IMR-90 (cell line): Measurements from ENCODE around the gene SLC12A6. TPM values are rescaled to one million over a fixed set of nuclear protein-coding genes. Genes with fewer than 3 reads are reported as not detected.

Experiments used
- ATAC-seq: fragments of 200-7000 bp; cut with Tn5 transposase; 2 replicates; pipeline ENCODE4 v1.9.1; 2020; ENCODE audit warnings: low read depth, mild to moderate bottlenecking, moderate library complexity
- BruUV-seq: library from RNA; stranded (reverse); fragments of 400-500 nt; replicated peaks from 2 replicates; lab custom pipeline; 2021; lab: Mats Ljungman, UMichigan
- CTCF ChIA-PET: fragments of 300-600 bp; formaldehyde crosslinking; extraction: SDS; loops from one replicate; lab custom pipeline; 2021; ENCODE audit warnings: antibody characterized with exemption; lab: Yijun Ruan, JAX
- POLR2A ChIA-PET: fragments of 300-600 bp; sonication (Branson Sonifier 250); formaldehyde crosslinking; loops from one replicate; lab custom pipeline; 2022; ENCODE audit warnings: antibody characterized with exemption; ENCODE audit not compliant: unreplicated experiment; lab: Charles Lee
- DNase-seq: peaks from one replicate; pipeline ENCODE4 v3.0.0; 2013
- H2AFZ ChIP-seq: replicated peaks from 2 replicates; pipeline ENCODE3; 2013; ENCODE audit warnings: low read length, mild to moderate bottlenecking; ENCODE audit not compliant: poor library complexity
- H2AK5ac ChIP-seq: 2 replicates; pipeline ENCODE4 v1.6.1; 2013; ENCODE audit warnings: low read depth, low read length, inconsistent platforms
- H2AK9ac ChIP-seq: replicated peaks from 2 replicates; pipeline ENCODE3; 2013; ENCODE audit warnings: mild to moderate bottlenecking, low read depth, low read length, moderate library complexity; ENCODE audit not compliant: poor library complexity
- H2BK120ac ChIP-seq: 2 replicates; pipeline ENCODE4 v1.6.1; 2013; ENCODE audit warnings: low read depth, low read length, inconsistent platforms
- H2BK15ac ChIP-seq: 3 replicates; pipeline ENCODE4 v1.6.1; 2013; ENCODE audit warnings: low read depth, low read length, inconsistent platforms
- H2BK20ac ChIP-seq: 2 replicates; pipeline ENCODE4 v1.6.1; 2013; ENCODE audit warnings: low read depth, mild to moderate bottlenecking, inconsistent platforms, low read length, moderate library complexity
- H2BK5ac ChIP-seq: 2 replicates; pipeline ENCODE4 v1.6.1; 2013; ENCODE audit warnings: mild to moderate bottlenecking, low read depth, low read length, inconsistent platforms; ENCODE audit not compliant: poor library complexity, severe bottlenecking
- H3K14ac ChIP-seq: replicated peaks from 2 replicates; pipeline ENCODE4 v1.6.1; 2013; ENCODE audit warnings: low read depth, low read length, inconsistent platforms
- H3K18ac ChIP-seq: 2 replicates; pipeline ENCODE4 v1.6.1; 2013; ENCODE audit warnings: low read depth, low read length, control low read depth
- H3K23ac ChIP-seq: 2 replicates; pipeline ENCODE4 v1.6.1; 2013; ENCODE audit warnings: low read depth, low read length, inconsistent platforms
- H3K27ac ChIP-seq: 2 replicates; pipeline ENCODE4 v1.5.1; 2013; ENCODE audit warnings: mild to moderate bottlenecking, control low read depth, low read length; ENCODE audit not compliant: insufficient read depth
- H3K27me3 ChIP-seq: 2 replicates; pipeline ENCODE4 v1.6.1; 2013; ENCODE audit warnings: low read length; ENCODE audit not compliant: control insufficient read depth, insufficient read depth
- H3K36me3 ChIP-seq: 2 replicates; pipeline ENCODE4 v1.6.1; 2013; ENCODE audit warnings: low read length, mixed read lengths; ENCODE audit not compliant: control insufficient read depth, insufficient read depth
- H3K4ac ChIP-seq: 2 replicates; pipeline ENCODE4 v1.6.1; 2013; ENCODE audit warnings: low read depth, low read length, inconsistent platforms
- H3K4me1 ChIP-seq: 2 replicates; pipeline ENCODE4 v1.6.1; 2013; ENCODE audit warnings: low read length, mixed read lengths; ENCODE audit not compliant: control insufficient read depth, insufficient read depth
- H3K4me2 ChIP-seq: 2 replicates; pipeline ENCODE4 v1.6.1; 2013; ENCODE audit warnings: low read depth, mild to moderate bottlenecking, control low read depth, low read length, moderate library complexity
- H3K4me3 ChIP-seq: 2 replicates; pipeline ENCODE4 v1.5.1; 2013; ENCODE audit warnings: low read depth, mild to moderate bottlenecking, control low read depth, low read length, moderate library complexity; ENCODE audit not compliant: insufficient read depth
- H3K56ac ChIP-seq: 2 replicates; pipeline ENCODE4 v1.6.1; 2013; ENCODE audit warnings: low read length, inconsistent platforms; ENCODE audit not compliant: insufficient read depth; ENCODE audit errors: extremely low read depth
- H3K79me1 ChIP-seq, 2 experiments: 2 replicates each; pipeline ENCODE4 v1.6.1; 2013; ENCODE audit warnings: low read length in 2 of 2, inconsistent platforms in 1 of 2, low read depth in 1 of 2
- H3K9ac ChIP-seq: 2 replicates; pipeline ENCODE4 v1.6.1; 2013; ENCODE audit warnings: low read depth, low read length, control low read depth
- H3K9me1 ChIP-seq: 2 replicates; pipeline ENCODE4 v1.6.1; 2013; ENCODE audit warnings: low read length, inconsistent platforms; ENCODE audit not compliant: insufficient read depth
- H3K9me3 ChIP-seq: 2 replicates; pipeline ENCODE4 v1.6.1; 2013; ENCODE audit warnings: low read length; ENCODE audit not compliant: control insufficient read depth, insufficient read depth
- H4K20me1 ChIP-seq: 2 replicates; pipeline ENCODE4 v1.6.1; 2013; ENCODE audit warnings: low read length, inconsistent platforms; ENCODE audit not compliant: insufficient read depth
- H4K5ac ChIP-seq: 2 replicates; pipeline ENCODE4 v1.6.1; 2013; ENCODE audit warnings: mild to moderate bottlenecking, low read depth, low read length, control low read depth
- H4K8ac ChIP-seq, 2 experiments: 2 replicates each; pipeline ENCODE4 v1.6.1; 2013; ENCODE audit warnings: low read depth in 2 of 2, low read length in 2 of 2, control low read depth in 1 of 2, inconsistent platforms in 1 of 2
- H4K91ac ChIP-seq: 2 replicates; pipeline ENCODE4 v1.6.1; 2013; ENCODE audit warnings: low read depth, low read length, inconsistent platforms; ENCODE audit not compliant: insufficient read depth
- CEBPB ChIP-seq: IDR thresholded peaks from 2 replicates; pipeline ENCODE4 v1.6.1; 2012; ENCODE audit warnings: low read depth, low read length, improper control_type of control experiment
- FOS ChIP-seq: fragments of 150-350 bp; IDR thresholded peaks from 2 replicates; pipeline ENCODE4 v1.6.1; 2016; ENCODE audit warnings: low read depth, low read length
- MXI1 ChIP-seq: IDR thresholded peaks from 2 replicates; pipeline ENCODE4 v1.6.1; 2012; ENCODE audit warnings: low read depth, mild to moderate bottlenecking, low read length, moderate library complexity, borderline replicate concordance
- NFE2L2 ChIP-seq: fragments of 150-350 bp; IDR thresholded peaks from 2 replicates; pipeline ENCODE4 v1.6.1; 2016; ENCODE audit warnings: low read depth, mild to moderate bottlenecking, low read length
- POLR2A ChIP-seq: IDR thresholded peaks from 2 replicates; pipeline ENCODE4 v1.6.1; 2012; ENCODE audit warnings: mild to moderate bottlenecking, low read depth, low read length
- RAD21 ChIP-seq: IDR thresholded peaks from 2 replicates; pipeline ENCODE4 v1.6.1; 2012; ENCODE audit warnings: low read length, improper control_type of control experiment
- RFX5 ChIP-seq: IDR thresholded peaks from 2 replicates; pipeline ENCODE4 v1.8.0; 2012; ENCODE audit warnings: low read depth, mild to moderate bottlenecking, low read length, moderate library complexity
- SMC3 ChIP-seq: fragments of 150-350 bp; IDR thresholded peaks from 2 replicates; pipeline ENCODE4 v1.6.1; 2016; ENCODE audit warnings: low read depth, mild to moderate bottlenecking, antibody characterized with exemption, low read length, moderate library complexity
- WGBS, 2 experiments: methylation state at CpG; one replicate each; pipeline versions ENCODE4 v1.1.5 to v1.1.7; 2013; ENCODE audit warnings: missing lambda C conversion rate in 2 of 2; ENCODE audit not compliant: insufficient read length in 1 of 2; ENCODE audit errors: extremely low coverage in 2 of 2; 5-methylcytosine and 5-hydroxymethylcytosine counted together
- dilution Hi-C: fragments of 300-500 bp; cut with HindIII; formaldehyde crosslinking; loops from one replicate; pipeline ENCODE4 v1.14.3; 2018; ENCODE audit warnings: low sequenced_read_pairs; ENCODE audit not compliant: unreplicated experiment
- in situ Hi-C: fragments of 300-500 bp; cut with MboI; formaldehyde crosslinking; loops from 3 replicates; pipeline ENCODE4 v1.14.3; 2019; ENCODE audit warnings: low sequenced_read_pairs, inconsistent platforms, mixed read lengths
- intact Hi-C: fragments of 100-400 bp; cut with micrococcal nuclease; formaldehyde crosslinking; loops from 2 replicates; pipeline ENCODE4 v1.10.0; 2022
- polyA plus RNA-seq, 3 experiments: library from polyadenylated mRNA; depleted of rRNA; stranded (reverse); fragments of >200 nt; gene quantifications; 2 replicates each; pipeline ENCODE4 v1.2.3, GENCODE V29; 2012; ENCODE audit warnings: low replicate concordance in 1 of 3
- total RNA-seq: library from RNA; depleted of rRNA; stranded (reverse); fragments of >200 nt; gene quantifications from 2 replicates; pipeline ENCODE4 v1.2.3, GENCODE V29; 2012
- TF ChIP-seq, protein P1 (sequence below): fragments of 150-350 bp; IDR thresholded peaks from 2 replicates; pipeline ENCODE4 v1.6.1; 2016; ENCODE audit warnings: low read depth, mild to moderate bottlenecking, low read length, moderate library complexity, borderline replicate concordance

SLC12A6 gene
- total and polyA plus RNA-seq, 2 of the 4 experiments (the other 2 are of a cell fraction) = 7.7 to 10.2 TPM

DNA sequence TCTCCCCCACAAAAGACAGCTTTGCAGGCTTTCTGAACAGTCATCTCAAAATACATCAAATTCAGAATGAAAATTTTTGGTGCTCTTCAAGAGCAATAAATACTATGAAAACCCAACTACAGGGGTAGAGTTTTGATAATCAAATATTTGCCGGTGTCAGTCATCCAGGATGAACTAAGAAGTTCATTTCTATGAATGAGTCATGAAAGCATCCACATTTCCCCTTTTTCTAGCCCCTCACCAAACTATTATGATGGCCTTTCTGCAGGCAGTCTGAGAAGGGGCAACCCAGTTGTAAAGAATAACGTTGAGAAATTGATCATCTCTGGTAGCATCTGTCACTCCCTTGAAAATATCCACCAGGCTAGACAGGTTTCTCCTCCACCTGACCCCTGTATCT is 32.5 kb upstream of the SLC12A6 start:
- dilution Hi-C loops (no loop called here), in situ Hi-C loops (no loop called here), intact Hi-C loops (no loop called here)
- Histone ChIP-seq H3K27me3 (no peaks in the 10 kb centered on the region), H3K56ac (no peak overlapping the region), H2AFZ (no peak overlapping the region), H3K18ac (no peak overlapping the region), H2BK20ac (no peak overlapping the region), H4K20me1 (peaks cover 8% of the 10 kb centered on the region; the same call in 1 of the 2 replicates), H2BK5ac (no peak overlapping the region), H3K4me3 (no peak overlapping the region), H3K4ac (no peak overlapping the region), H3K4me1 (0 out of 2 replicates have a peak, but pooled peaks cover 3% of the 10 kb centered on the region), H3K9me3 (no peaks in the 10 kb centered on the region), H4K91ac (no peak overlapping the region), H3K36me3 (no peaks in the 10 kb centered on the region), H2BK15ac (no peak overlapping the region), H3K23ac (no peak overlapping the region), H3K14ac (no peak overlapping the region), H4K5ac (no peak overlapping the region), H3K4me2 (no peak overlapping the region), H3K27ac (no peak overlapping the region), H3K9ac (no peak overlapping the region), H2BK120ac (no peak overlapping the region), H4K8ac (no peak overlapping the region), H3K79me1 (peaks cover 16 to 28% of the 10 kb centered on the region in 2 experiments), H2AK5ac (no peak overlapping the region), H3K9me1 (peaks cover 8% of the 10 kb centered on the region), H2AK9ac (no peak overlapping the region)
- no CpG with 5 or more reads among the region's 2 CpGs for WGBS, 2 experiments
- ChIA-PET POLR2A (no interaction called here), CTCF (no interaction called here)
- no peak for DNase-seq
- BruUV-seq = no TSS peak
- TF ChIP-seq POLR2A = no peak
- TF ChIP-seq, protein P1, sequence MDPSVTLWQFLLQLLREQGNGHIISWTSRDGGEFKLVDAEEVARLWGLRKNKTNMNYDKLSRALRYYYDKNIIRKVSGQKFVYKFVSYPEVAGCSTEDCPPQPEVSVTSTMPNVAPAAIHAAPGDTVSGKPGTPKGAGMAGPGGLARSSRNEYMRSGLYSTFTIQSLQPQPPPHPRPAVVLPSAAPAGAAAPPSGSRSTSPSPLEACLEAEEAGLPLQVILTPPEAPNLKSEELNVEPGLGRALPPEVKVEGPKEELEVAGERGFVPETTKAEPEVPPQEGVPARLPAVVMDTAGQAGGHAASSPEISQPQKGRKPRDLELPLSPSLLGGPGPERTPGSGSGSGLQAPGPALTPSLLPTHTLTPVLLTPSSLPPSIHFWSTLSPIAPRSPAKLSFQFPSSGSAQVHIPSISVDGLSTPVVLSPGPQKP = no peak
- no peak for TF ChIP-seq RAD21
- no peak for TF ChIP-seq FOS
- no peak for TF ChIP-seq MXI1
- TF ChIP-seq RFX5 = no peak
- TF ChIP-seq CEBPB = no peak
- no peak for TF ChIP-seq SMC3
- TF ChIP-seq NFE2L2 = no peak
- no peak for ATAC-seq
